Fibroblast of pulmonary artery (primary cell): ENCODE data around the gene DOK4.

Source experiments
- DNase-seq: peaks from one replicate; pipeline ENCODE4 v3.0.0-alpha.2; 2010; ENCODE audit warnings: low read depth
- H3K4me3 ChIP-seq: replicated peaks from 2 replicates; pipeline ENCODE4 v1.5.1; 2011; ENCODE audit warnings: low read depth, mild to moderate bottlenecking, control low read depth, low read length, moderate library complexity
- TF ChIP-seq, protein P1 (sequence below): IDR thresholded peaks from 2 replicates; pipeline ENCODE4 v1.5.1; 2011; ENCODE audit warnings: mild to moderate bottlenecking, control low read depth, low read length, inconsistent platforms; ENCODE audit errors: missing control alignments

Gene DOK4

DNA sequence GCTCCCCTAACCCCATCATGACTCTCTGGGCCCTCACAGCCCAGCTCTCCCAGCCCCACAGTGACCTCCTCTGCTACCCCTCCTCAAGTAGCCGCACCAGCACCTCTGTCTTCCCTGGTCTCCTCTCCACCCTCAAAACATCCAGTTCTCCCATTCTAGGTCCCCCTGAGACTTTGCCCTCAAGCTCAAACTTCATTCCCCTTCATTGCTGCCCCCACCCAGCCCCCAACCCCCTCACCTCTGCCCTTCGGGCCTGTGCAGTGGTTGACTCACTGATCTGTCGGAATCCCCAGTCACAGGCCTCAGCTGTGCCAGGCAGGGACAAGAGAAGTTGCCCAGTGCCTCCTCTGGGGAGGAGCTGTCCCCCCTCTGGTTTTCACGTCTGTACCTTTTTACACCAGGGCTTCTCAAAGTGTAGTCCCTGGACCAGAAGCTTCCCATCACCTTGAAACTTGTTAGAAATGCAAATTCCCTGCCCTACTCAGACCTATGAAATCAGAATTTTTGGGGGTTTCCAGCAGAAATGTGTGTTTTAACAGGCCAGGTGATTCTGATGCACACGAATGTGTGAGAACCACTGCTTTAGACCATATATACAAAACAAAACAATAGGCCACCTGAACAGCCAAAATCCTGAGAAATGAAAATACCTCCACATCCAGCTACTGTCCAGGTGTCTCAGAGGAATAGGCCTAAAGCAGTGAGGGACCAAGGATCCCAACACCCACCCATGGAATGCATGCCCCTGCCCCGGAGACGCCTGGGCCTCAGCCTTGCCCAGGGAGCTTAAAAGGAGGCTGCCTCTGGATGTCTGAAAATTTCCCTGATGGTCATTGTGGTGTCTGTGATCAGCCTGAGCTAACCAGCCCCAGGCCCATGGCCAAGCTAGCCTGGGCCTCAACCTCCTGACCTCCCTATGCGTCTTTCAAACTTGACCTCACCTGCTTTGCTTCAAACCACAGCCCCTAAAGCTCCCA lies 853 bp upstream of the DOK4 start:
- H3K4me3 ChIP-seq = no peak overlapping the region
- no peak for DNase-seq
- TF ChIP-seq, protein P1, sequence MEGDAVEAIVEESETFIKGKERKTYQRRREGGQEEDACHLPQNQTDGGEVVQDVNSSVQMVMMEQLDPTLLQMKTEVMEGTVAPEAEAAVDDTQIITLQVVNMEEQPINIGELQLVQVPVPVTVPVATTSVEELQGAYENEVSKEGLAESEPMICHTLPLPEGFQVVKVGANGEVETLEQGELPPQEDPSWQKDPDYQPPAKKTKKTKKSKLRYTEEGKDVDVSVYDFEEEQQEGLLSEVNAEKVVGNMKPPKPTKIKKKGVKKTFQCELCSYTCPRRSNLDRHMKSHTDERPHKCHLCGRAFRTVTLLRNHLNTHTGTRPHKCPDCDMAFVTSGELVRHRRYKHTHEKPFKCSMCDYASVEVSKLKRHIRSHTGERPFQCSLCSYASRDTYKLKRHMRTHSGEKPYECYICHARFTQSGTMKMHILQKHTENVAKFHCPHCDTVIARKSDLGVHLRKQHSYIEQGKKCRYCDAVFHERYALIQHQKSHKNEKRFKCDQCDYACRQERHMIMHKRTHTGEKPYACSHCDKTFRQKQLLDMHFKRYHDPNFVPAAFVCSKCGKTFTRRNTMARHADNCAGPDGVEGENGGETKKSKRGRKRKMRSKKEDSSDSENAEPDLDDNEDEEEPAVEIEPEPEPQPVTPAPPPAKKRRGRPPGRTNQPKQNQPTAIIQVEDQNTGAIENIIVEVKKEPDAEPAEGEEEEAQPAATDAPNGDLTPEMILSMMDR = no peak

DNA sequence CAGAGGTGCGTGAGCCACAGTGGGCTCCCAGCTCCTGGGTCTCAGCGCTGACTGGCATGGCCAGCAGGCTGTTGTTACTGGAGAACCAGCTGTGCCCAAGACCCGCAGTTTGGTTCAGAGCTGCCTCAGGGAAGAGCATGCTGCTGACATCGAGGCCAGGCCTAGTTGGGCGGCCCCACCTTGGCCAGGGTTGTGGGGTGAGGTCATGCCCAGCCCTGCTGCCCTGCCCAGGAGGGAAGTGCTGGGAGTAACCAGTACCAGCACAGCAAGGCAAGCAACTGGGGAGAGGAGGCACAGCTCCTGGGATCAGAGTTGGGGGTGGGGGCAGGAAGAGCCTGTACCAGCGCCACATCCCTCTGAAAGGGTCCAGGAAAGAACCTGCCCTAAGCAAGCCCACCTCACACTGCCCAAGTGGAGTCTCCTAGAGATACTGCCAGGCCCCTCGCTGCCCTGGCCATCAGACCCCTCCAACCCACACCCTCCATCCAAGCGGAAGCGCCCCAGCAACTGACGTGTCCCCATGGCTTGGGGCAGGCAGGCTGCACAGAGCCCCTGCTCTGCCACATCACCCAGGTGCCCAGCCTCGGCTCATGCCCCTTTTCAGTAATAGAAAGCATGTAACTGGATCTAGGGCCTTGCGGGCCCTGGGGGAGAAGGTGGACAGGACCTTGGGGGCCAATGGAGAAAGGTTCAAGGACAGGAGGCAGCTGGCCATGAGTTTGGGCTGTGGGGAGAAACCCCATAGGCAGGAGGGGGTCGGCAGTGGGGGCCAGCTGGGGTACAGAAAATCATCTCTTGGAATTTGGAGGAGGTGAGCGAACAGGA lies 990 bp downstream of the DOK4 start:
- peak overlapping the region; percentile 79 for H3K4me3 ChIP-seq
- no peak for DNase-seq
- TF ChIP-seq, protein P1 = no peak

DNA sequence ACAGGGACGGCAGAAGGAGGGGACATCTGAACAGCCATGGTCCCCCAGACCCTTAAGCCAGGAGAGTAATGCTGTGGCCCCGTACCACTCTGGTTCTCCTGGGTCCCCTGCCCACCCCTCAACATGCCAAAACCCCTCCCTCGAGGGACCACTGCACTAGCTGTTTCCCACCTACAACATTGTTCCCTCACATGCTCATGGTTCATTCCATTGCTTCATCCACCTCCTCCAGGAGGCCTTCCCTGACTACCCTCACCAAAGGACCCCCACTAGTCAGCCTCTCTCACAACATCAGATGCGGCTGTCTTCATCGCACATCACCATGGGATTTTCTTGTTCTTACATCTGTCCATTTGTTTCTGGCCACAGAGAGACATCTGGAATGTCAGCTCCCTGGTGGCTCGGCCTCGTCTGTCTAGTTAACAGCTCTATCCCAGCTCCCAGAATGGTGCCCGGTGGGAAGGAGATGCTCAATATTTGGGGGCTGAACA lies 1.7 kb downstream of the DOK4 start:
- no peak for DNase-seq

DNA sequence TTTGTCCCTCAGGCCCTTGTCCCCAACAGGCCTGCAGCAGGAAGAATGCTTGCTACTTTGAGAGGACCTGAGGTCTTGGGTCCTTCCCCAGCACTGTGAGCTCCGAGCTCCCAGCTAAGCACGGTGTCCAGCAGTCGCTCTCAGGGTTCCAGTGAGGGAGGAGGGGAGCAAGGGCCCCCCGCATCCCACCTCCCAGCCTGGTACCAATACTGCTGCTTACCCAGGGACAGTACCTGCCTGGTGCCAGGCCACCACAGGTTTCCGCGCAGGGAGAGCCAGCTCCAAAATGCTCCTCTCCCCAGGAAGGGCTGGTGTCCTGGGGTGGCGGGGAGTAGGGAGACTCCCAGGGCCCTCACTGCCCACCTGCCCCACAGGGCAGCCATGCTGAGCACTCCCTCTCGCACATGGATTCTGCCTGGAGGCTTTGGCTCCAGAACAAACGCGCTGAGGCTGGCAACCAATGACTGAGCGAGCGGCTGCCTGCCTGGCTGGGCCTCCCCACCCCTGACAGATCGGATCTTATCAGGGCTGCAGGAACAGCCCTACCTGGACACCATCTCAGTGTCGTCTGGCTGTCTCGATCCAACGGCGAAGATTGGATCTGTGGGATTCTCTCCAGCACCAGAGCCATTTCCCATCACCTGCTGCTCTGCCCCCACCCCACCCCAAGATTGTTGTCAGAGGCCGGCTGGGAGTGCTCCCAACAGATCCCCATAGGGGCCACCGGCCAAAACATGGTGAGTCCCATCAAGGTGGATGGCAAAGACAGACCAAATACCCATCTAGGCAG lies 2.4 kb downstream of the DOK4 start:
- DNase-seq = no peak
- TF ChIP-seq, protein P1 = no peak
- H3K4me3 ChIP-seq = no peak overlapping the region

More for the DNA sequence above, 1.7 kb downstream of the DOK4 start:
- TF ChIP-seq, protein P1 = no peak
- no peak overlapping the region for H3K4me3 ChIP-seq

DNA sequence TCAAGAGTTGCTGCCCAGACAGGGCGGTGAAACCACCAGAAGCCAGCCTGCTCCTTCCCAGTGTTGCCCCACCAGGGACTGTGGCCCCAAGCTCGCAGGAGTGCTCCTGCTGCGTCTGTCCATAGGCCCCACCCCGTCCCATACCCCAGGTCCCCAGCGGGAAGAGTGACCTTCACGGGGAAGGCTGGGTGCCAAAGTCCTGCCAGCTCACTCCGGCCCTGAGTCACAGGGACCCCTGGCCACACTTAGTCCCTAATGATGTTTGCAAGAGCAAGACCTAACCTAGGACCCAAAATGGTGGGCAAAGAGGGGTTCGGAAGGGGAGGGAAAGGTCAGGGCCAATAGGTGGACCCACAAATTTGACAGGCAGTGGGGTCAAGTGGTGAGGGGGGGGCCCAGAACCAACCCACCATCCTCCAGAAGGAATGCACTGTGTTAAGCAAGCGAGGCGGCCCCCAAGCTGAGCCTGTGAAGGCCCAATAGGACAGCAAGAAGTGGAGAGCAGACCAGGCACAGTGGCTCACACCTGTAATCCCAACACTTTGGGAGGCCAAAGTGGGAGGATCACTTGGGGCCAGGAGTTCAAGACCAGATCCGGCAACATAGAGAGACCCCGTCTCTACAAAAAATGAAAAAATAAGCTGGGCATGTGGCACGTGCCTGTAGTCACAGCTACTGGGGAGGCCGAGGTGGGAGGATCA lies 3.3 kb downstream of the DOK4 start:
- no peak overlapping the region for H3K4me3 ChIP-seq
- DNase-seq = no peak
- TF ChIP-seq, protein P1 = no peak

DNA sequence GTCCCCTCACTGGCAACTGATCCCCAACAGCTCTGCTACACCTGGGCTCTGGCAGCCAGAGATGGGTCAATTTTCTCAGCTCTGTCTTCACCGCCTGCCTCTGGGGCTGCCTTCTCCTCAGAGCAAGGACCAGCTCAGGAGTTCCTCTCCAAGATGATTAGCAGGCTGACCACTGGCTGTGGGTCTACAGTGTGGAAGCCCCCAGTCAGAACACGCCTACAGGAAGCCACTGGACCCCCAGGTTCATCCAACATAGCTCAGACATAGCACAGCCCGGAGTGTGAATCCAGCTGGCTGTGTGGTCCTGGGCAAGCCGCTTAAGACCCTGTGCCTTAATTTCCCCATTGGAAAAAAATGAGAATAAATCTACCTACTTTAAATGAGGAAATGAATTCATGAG lies 4.9 kb downstream of the DOK4 start:
- H3K4me3 ChIP-seq = no peak overlapping the region
- TF ChIP-seq, protein P1 = no peak
- DNase-seq = no peak
